NCI-H510A (cell line): ENCODE measurements around the gene CEP41.
"Not testable (repeated sequence)": the region's sequence is repeated elsewhere in the genome, so short reads cannot be mapped to it uniquely, and the experiment has no call there.

ENCODE experiments used
- DNase-seq: peaks from one replicate; lab custom pipeline; 2025; lab: John Stamatoyannopoulos, UW

The CEP41 gene

DNA sequence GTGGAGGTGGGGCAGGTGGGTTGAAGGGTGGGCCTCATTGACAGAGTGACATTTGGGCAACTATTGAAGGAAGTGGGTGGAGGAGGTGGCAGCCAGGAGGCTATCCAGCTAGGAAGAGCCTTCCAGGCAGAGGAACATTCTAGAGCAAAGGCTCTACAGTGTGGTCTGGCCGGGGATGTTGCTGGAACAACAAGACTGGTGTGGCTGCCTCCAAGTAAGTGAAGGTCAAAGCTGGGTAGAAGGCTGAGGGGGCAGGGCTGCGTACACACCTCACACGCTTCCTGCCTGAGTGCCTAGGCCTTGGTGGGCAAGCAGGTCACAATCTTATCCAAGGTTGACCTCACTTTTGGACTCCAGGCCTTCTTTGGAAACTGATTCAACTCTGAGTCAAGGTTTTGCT, 53.9 kb downstream of the CEP41 start:
- DNase-seq: no peak

DNA sequence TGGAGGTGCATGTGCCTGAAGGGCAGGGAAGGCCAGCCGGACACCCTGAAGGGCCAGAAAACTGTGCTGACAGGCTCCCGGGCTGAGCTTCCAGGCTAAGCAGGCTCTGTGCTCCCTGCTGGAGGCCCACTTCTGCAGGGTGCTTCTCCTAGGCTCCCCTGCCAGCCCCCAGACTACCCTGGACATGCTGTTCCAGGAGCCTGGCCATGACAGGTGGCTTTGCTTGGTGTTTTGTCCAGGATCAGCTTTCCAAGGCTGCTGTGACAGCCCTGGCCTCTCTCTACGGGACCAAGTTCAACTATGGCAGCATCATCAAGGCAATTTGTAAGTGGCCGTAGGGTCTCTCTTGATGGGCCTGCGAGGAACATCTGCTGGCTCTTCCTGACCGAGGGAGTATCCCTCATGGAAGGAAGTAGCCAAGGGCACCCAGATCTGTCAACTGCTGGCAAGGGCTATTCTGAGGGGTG, 55.2 kb downstream of the CEP41 start:
- DNase-seq: no peak

DNA sequence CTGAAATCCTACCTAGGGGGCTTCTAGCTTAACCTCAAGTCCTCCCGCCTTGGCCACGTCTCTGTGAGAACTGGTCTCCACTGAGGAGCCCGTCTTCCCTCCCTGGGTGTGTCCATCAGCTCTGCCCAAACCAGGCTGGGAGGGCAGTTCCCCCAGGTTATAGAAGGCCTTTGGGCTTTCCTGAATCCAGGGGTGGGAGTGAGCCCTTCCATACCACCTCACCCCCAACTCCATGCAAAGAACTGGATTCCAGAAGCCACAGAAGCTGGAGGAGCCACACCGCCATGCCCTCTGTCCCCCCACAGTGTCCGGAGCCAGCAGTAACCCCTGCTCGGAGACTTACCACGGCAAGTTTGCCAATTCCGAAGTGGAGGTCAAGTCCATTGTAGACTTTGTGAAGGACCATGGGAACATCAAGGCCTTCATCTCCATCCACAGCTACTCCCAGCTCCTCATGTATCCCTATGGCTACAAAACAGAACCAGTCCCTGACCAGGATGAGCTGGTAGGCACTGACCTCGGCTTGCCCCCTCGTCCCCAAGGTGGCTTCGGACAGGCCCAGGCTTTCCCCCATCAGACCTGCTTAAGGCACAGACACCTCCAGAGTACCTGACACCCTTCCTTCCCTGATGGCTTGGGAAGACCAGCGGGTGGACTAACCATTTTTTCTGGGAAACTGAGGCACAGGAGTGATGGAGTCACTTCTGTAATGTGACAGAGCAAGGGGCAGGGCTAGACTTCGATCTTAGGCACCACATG, 55.8 kb downstream of the CEP41 start:
- no peak for DNase-seq

DNA sequence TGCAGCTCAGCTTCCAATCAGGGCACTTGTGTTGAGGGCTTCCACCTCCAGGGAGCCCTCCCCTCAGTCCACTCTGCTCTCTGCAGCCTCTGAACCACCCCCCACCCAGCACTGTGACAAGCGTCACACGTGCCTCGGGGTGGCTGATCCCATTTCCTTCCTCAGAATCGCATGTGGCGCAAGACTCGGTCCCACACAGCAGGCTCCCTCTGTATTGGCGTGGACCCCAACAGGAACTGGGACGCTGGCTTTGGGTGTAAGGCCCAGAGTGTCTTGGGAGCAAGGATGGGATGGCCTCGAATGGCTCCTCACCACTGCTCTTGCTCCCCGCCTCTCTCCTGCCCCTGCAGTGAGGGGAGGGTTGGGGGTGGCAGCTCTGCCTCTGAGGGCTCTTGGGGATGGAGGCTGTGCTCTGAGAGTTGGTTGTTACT, 56.4 kb downstream of the CEP41 start:
- no peak for DNase-seq

DNA sequence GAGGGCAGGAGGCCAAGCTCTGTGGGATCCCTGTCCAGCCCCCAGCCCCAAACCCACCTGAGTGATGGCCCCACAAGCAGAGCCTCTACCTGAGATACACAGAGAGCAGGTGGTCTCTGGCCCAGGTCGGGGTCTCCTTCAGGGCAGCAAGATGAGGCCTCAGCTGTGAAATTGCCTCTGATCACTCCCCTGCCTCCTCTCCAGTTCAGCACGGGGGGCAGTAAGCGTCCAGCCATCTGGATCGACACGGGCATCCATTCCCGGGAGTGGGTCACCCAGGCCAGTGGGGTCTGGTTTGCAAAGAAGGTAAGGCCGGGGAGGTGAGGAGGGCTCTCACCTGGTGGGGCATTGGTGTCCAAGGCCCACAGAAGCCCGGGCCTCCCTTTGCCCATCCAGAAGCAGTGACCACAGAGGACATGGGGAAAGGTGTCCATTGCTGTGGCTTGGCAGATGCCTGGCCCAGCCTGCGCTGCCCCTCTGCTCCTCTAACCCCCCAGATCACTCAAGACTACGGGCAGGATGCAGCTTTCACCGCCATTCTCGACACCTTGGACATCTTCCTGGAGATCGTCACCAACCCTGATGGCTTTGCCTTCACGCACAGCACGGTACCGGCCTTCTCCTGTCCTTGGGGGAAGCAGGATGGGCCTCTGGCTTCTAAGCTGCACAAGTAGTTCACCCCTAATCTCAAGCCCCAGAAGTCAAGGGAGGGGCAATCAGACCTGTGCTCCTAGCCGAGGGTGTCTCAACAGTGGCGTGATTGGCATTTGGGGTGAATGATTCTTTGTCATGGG, 57.4 kb downstream of the CEP41 start:
- no peak for DNase-seq

DNA sequence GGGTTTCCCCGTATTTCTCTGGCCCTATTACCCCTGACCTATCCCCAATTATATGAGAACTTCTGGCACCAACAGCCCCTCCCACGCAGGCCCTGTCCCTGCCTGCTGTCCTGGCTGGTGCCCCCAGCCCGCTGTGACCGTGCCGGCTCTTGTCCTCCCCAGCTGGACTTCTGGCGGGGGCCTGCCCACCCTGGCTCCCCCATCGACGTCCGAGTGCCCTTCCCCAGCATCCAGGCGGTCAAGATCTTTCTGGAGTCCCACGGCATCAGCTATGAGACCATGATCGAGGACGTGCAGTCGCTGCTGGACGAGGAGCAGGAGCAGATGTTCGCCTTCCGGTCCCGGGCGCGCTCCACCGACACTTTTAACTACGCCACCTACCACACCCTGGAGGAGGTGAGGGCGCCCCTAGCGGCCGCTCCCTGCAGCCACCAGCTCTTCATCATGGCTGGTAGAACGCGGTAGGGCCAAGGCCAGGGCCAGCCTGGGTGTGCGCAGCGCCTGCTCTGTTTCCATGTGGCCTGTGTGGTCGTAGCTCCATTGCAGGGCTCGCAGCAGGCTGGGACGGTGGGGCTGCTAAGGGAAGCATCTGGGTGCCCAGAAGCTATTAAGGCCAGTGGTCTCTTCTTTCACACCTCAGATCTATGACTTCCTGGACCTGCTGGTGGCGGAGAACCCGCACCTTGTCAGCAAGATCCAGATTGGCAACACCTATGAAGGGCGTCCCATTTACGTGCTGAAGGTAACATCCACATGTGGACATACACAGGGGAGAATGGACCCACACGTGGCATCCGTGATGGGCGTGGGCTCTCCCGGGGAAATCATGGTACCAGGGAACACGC, 59.1 kb downstream of the CEP41 start:
- DNase-seq: no peak

DNA sequence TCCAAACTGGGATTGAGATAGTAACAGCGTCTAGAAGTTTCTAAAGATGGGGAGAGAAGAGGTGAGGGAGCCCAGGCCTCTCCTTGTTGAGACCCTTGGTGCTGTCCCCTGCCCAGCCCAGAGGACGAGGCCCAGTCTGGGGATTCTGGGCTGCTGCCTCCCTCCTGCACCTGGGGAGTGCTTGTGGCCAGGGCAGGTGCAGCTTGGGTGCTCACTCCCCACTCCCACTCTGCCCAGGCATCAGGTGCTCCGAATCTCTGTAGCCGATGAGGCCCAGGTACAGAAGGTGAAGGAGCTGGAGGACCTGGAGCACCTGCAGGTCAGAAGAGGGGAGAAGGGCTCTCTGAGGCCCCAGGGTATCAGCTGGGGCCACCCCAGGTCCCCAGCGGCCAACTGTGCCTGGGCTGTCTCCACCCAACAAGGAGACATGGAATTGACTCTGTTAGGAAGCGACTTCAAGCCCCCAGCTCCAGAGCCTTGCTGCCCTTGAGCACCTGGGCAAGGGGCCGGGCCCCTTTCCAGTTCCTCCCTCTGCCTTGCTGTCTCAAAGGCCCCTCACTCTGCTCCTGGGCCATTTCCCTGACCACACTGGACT, 59.9 kb downstream of the CEP41 start:
- DNase-seq: no peak

DNA sequence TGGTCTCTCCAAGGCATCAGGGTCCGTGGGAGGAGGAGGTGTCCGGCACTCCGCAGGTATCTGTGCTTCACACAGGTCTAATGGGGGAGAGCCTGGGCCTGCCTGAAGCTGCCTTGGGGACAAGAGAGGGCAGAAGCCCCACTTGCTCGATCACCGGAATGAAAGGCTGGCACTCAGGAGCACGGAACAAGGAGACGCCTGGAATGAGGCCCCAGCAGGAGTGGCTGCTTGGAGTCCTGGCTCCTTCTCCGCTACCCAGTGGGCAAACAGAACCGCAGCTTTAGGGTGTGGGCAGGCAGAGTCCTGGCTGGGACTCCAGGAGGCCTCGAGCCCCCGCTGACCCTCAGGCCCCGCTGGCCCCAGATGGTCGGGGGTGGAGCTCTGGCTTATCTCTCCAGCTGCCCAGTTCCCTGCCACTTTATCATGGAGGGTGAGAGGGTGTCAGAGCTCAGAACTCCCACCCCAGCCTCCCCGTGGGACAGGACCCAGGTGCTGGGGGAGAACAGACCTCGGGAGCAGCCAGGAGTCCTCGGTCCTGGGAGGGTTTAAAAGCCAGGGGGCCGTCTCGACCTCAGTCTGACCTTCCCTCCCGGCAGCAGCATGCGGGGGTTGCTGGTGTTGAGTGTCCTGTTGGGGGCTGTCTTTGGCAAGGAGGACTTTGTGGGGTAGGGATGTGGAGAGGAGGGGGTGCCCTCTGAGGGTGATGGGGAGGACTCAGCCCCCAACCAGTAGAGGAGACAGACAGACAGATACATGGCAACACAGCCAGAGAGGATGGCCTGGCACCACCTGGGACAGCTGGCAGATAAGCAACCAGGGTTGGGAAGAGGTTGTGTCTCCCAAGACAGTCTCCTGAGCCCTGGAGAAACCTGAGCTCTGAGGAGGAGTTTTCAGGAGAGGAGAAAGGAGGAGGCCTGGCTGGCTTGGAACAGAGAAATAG, 60.6 kb downstream of the CEP41 start, which contains the start of gene CPA1:
Gene CPA1, plus strand, starts transcription at position 574 of the 940 bp plus-strand sequence. Its CDS starts 27 bp downstream, at position 601.
- no peak for DNase-seq

DNA sequence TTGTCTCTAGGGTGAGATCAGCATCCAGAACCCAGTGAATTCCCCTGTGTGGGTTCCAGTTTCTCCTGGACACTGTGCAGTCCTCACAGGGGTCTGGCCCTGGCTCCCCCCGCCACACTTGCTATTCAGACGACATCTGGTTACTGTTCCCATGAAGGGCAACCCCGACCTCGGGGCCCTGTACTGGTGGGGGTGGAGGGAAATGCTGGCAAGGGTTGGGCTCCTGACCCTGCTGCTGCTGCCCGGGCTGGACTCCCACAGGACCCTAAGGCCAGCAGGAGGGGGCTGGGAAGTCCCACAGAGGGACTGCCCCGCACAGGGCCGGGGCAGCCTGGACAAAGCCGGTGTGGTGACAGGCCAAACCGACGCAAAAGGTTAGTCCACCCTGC, 61.3 kb downstream of the CEP41 start:
- DNase-seq: no peak

DNA sequence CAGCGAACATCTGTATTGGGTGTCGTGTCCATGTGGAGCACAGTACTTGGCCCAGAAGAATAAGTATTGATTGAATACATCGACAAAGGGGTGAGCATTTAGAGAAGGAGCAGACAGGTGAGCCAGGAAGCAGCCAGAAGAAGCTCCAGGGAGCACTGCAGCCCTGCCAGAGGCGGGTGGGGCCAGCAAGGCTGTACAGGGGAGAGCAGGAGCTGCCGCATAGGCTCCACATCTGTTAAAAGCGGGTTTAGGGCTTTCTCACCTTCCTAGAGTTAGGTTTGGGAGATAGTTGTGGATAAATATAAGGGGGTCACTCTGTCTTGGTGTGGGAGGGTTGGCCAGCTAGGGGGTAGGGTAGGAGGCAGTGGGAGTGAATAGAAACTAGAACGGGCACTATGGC, 61.8 kb downstream of the CEP41 start:
- DNase-seq: no peak

DNA sequence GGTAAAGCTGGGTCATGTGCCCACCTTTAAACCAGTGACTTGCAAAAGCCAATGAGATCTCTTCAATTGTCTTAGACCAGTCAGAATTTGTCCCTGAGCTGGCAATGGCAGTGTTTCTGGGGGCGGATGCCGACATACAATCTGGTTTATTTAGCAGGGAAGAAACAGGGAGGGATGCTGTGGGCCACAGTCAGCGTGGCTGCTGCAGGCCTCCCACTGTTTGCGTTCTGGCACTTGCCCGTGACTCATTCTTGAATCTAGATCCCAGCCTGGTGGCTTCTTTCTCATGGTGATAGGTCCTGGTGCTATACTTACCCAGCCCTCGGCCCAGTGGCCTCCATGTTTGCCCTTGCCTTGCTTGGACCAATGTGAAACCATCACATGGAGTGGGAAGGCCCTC, 63.6 kb downstream of the CEP41 start:
- no peak for DNase-seq

DNA sequence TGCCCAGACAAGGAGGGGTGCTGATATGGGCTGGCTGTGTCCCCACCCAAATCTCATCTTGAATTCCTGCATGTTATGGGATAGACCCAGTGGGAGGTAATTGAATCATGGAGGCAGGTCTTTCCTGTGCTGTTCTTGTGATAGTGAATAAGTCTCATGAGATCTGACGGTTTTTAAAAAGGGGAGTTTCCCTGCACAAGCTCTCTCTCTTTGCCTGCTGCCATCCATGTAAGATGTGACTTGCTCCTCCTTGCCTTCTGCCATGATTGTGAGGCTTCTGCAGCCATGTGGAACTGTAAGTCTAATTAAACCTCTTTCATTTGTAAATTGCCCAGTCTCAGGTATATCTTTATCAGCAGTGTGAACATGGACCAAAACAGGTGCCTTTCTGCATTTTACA, 64.4 kb downstream of the CEP41 start:
- DNase-seq: not testable (repeated sequence)

DNA sequence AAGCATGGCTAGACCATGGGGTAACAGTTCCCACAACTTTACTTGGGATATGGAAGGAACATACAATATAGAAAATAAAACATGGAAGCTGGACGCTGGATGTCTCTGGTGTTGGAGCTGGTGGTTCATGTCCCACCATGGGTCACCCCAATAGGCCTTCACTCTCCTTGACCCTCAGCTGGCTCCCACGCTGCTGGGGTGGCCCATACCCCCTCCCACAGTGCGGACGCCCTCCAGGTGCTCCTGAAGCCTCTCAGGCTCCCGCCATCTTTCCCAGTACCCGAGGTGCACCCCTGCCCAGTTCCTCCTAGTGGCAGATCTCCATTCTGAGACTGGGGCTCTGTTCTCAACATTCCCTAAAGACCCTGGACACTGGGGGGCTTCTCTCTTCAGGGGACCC, 66.3 kb downstream of the CEP41 start:
- no peak for DNase-seq

DNA sequence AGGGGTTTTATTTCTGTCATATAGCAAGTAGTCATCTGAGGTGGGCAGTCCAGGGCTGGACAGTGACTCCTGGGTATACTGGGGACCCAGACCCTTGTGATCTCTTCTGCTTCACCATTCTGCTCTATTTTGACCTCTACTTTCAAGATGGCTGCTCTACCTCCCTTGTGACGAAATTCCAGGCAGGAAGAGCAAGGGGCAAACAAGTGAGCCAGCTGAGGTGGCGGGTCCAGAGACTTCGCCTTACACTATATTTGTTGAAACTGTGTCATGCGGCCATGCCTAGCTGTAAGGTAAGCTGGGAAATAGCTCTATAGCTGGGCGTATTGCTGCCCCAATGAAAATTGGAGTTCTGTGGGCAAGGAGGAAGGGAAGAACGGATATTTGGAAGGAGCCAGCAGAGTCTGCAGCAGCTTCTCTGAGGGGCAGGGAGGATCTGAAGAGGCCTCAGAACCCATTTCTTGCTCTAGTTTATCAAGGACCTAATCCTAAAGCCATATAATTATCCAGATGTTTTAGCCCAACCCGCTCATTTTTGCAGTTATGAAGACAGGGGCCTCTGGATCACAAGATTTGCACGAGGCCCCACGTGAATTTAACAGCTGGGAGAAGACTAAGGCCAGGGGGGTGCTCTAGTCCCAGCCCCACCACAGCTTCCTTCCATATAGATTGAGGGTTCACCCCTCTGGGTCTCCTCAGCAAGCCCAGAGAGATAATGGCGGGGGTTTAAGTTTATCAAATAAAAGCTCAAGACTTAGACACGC, 68.2 kb downstream of the CEP41 start:
- DNase-seq: no peak

DNA sequence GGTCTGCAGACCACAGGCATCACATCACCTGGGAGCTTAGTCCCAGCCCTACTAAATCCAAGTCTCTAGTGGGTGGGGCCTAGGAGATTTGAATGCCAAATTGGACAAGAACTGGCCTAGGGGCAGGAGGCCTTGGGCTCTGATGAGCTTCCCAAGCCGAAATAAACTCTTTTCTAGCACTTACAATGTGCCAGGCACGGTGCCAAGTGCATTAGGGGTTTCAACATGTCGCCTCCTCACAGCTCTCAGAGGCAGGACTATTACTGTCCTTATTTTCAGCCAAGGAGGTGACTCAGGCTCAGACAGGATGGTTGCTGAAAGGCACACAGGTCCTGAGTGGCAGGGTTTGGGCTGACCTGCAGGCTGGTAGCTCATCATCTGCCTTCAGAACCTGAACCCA, 69.8 kb downstream of the CEP41 start:
- no peak for DNase-seq

DNA sequence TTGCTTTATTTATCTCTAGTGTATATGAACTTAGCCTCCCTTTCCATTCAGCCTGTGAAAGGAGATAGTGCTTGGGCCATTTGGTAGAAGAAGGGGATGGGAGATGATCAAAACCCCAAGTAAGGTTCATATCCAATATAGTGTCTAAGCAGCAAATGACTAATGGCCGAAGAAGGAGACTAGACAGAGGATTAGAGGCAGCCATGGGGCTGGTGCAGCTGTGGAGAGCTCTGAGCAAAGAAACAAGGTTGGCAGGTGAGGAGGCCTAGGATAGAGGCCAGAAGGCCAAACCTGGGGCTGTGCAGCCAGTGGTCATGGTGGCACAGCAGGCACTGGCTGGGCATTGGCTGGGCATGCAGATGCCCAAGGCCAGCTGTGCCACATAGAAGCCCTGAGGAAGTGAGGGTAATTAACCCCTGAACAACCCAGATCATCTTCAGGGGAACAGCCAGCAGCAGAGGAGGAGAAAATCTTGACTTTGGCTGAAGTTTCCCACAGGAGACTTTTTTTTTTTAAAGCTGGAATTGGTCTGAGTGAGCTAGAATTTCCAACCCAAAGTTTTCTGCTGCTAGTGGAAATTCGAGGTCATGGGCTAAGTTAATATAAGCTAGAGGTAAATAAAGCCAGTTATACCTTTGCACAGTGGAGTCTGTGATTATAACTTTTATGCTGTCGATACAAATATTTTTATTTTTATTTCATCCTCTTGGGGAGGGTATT, 70.8 kb downstream of the CEP41 start:
- no peak for DNase-seq

DNA sequence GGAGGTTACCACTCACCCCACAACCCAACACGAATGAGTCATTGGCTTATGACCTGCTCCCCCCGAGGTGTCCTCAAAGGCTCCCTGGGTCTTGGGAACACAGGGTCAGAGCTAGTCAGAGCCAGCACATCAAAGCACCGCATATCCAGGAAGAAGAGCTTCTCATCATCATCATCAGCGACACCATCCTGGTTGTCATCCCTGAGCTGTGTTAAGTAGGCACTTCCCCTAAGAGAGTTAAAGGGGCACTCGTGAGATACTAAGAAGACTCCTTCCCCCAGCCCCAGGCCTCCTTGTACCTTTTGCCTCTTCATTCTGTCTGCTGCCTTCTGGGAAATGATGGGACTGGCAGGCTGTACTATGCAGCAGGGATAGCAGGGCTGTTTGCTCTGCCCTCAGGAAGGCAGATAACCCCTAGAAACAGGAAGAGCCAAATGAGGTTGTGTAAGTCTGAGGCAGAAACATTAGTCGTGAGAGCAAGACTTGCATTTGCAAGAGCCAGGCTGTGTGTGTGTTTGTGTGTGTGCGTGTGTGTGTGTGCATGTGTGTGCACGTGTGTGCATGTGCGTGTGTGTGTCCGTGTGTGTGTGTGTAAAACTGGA, 71.6 kb downstream of the CEP41 start:
- no peak for DNase-seq

DNA sequence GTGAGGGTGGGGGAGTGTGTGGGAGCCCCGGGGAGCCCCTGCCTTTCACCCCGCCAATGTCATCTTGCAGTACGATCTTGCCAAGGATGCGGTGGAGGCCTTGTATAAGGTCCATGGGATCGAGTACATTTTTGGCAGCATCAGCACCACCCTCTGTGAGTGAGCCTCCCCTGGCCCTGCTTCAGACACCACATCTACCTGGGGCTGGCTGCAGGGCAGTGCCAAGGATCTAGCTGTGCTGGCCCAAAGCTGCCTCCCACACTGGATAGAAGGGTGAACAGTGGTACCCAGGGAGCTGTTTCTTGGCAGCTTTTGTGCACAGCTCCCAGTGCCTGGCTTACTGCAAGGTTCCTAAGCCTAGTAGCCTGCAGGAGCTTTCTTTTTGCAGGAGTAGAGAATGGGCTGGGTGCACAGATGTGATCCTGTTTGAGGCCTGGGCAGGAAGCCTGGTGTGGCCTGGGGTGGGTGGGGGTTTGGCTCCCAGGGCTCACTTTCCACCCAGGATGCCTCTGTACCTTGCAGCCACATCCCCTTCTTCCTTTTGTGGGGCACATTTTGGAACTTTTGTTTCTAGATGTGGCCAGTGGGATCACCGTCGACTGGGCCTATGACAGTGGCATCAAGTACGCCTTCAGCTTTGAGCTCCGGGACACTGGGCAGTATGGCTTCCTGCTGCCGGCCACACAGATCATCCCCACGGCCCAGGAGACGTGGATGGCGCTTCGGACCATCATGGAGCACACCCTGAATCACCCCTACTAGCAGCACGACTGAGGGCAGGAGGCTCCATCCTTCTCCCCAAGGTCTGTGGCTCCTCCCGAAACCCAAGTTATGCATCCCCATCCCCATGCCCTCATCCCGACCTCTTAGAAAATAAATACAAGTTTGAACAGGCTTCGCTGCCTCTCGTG, 72.7 kb downstream of the CEP41 start:
- no peak for DNase-seq
